ENCODE measurements around the gene BEND2. TPM values are rescaled to one million over a fixed set of nuclear protein-coding genes. Genes with fewer than 3 reads are reported as not detected.
"Not testable (repeated sequence)": the region's sequence is repeated elsewhere in the genome, so short reads cannot be mapped to it uniquely, and the experiment has no call there.

Gene BEND2
- 0.12 TPM for total RNA-seq
- long read RNA-seq = 0 reads

DNA sequence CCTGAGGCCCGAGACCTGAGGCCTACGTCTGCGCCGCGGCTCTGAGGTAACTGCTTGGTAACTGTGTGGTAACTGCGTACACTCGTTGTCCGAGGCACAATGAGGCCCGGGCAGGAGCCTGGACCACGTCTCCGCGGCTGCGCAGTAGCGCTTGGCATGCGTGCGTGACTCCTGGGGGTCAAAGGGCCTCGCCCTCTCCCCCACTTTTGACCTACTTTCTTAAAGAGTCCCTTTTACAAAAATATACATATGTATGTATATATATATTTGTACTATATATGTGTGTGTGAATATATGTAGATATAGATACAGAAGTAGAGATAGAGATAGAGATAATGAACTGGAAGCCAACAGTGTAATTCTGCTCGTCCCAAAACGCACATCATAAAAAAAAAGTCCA lies at the start of gene BEND2:
TSS of gene BEND2 (minus strand) at position 101 of the 400 bp plus-strand sequence. CDS start 136 bp downstream, outside the sequence.
- intact Hi-C loops (cut with micrococcal nuclease) = no loop called here
- ATAC-seq (no peak), DNase-seq (no peak)

DNA sequence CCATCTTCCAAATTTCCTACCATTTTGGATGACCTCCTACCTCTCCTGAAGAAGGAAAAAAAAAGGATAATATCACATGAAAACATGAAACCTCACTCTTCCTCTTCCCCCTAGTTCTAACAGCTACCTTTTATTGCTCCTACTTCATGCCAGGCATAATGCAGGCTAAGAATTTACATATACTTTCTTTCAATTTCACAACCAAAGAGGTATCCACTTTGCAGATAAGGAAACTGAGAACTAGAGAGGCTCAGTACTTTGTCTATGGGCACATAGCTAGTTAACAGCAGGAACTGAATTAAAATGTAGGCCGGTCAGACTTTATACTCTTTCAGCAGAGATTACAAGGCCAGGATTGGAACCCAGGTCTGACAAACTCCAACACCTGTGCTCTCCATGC lies 34.4 kb upstream of the BEND2 start:
- ATAC-seq = no peak
- no peak for DNase-seq
- intact Hi-C loops (cut with micrococcal nuclease) = no loop called here

DNA sequence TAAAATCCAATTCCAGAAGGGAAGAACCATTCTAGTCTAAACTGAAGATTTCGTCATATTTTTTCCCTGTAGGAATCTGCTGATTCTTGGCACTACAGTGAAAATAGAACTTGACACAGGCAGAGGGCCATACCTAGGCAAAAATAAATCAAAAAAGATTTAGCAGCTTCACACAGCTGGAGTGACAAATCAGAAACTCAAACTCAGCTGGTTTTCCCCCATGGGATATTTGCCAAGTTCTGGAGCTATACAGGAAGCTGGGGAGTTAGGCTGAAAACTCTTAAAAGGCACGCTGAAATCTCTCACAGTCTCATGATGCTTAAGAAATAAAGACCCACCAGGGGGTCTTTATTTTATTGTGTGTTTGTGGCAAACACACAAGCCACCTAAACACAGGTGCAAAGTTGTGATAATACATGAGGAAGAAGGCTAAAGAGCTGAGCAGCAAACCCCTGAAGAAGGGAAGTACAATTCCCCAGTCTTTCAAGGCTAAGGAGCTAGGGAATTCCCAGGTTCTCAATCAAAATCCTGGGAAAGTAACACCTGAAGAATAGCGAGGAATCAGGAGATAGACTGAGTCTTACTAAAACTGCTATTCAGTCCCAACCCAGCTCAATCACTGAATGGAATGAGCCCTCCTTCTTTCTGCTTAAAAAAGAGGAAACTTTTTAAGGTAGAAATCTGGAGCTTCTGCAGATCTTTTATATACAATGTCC lies 32.1 kb upstream of the BEND2 start:
- ATAC-seq (no peak), DNase-seq (no peak)

DNA sequence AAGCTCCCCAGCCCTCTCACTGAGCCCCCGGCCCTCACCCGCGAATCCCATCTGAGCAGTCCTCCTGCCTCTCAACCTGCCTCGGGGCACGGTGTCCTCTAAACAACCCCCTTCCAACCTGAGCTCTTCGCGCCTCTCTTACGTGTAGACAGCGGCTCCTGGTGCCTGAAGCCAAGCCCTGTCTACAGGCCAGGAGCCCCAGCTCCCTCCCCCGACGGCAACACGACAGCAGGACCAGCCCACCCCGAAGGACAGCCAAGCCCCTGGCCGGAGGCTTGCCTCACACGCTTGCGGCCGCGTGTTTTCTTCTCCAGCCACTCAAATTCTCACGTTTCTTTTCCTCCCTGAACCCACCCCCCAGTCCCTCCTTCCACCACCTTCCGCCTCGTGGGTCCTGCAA lies 9.0 kb upstream of the BEND2 start:
- intact Hi-C loops (cut with micrococcal nuclease); DNase-seq; ATAC-seq: not testable (repeated sequence)

More for the DNA sequence above, 32.1 kb upstream of the BEND2 start:
- intact Hi-C loops (cut with micrococcal nuclease) = no loop called here

- no peak for ATAC-seq
These were observed 7.4 kb upstream of the BEND2 start for GRCh38 chrX:18228069-18228468.

DNA sequence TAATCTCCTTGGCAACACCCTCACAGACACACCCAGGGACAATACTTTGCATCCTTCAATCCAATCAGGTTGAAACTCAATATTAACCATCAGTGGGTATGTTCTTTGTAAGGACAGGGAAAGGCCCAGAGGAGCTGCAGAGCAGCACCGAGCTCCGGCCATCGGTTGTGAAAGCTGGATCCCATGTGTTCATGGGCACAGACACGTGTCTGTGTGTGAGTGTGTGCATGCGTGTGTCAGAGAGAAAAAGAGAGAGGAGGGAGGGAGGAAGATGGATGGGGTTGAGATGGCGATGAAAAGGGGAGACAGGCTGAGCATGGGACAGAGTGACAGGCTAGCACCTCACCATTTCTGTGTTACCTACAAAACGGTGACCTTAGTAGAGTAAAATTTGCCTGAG lies 6.8 kb upstream of the BEND2 start:
- intact Hi-C loops (cut with micrococcal nuclease) = no loop called here

More at GRCh38 chrX:18228069-18228468, 7.4 kb upstream of the BEND2 start:
- DNase-seq = no peak
- intact Hi-C loops (cut with micrococcal nuclease) = no loop called here

DNA sequence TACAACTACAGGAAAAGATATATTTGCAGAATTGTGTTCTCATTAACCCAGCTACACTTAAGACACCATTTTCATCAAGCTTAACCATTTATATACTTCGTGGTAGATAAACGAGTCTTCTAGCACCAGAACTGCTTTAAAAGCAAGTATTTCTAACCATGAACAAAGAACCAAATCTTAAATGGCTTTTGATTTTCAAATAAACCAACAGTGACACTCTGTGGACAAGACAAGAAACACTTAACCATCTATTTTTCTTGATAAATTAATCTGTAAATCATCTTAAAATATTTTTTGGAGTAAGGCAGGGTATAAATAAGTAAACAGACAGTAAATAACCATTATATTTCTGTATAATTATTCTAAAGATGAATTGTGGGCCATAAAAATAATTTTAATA lies 10.2 kb downstream of the BEND2 start:
- intact Hi-C loops (cut with micrococcal nuclease) = no loop called here

More for the DNA sequence above, 6.8 kb upstream of the BEND2 start:
- DNase-seq = no peak
- no peak for ATAC-seq

GRCh38 chrX:18206657-18207056 lies 14.0 kb downstream of the BEND2 start:
- intact Hi-C loops (cut with micrococcal nuclease) = no loop called here
- ATAC-seq (no peak), DNase-seq (no peak)

More for the DNA sequence above, 10.2 kb downstream of the BEND2 start:
- DNase-seq = no peak
- ATAC-seq = no peak

- intact Hi-C loops (cut with micrococcal nuclease) = no loop called here
- no peak for DNase-seq
- no peak for ATAC-seq
These were observed 17.1 kb downstream of the BEND2 start for GRCh38 chrX:18203631-18204030.

DNA sequence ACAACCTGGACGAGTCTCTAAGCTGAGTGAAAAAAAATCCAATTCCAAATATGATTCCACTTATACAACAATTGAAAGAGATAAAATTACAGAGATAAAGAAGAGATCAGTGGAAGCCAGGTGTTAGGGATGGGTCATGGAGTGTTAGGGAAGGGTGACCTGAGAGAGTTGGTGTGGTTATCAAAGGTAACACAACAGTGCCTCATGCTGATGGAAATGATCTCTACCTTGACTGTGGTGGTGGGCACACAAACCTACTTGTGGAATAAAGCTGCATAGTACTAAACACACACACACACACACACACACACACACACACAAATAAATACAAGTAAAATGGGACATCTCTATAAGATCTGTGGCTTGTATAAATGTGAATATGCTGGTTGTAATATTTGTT lies 26.0 kb downstream of the BEND2 start:
- intact Hi-C loops (cut with micrococcal nuclease) = no loop called here
- ATAC-seq (no peak), DNase-seq (no peak)

DNA sequence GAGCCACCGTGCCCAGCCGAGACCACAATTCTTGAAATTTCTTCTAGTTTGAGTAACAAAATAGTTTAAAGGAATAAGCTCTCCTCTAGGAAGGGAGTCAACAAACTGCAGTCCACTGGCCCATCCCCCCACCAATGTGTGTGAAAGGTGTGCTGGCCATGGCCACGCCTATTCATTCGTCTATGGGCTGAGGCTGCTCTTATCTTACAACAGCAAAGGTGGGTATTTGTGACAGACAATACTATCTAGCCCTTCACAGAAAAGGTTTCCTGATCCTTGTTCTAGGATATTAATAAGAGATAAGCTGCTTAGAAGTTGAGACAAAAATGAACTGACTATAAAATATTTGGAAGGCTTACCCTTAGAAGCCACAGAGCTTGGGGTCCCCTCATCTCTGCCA lies 41.2 kb downstream of the BEND2 start:
- intact Hi-C loops (cut with micrococcal nuclease) = no loop called here

DNA sequence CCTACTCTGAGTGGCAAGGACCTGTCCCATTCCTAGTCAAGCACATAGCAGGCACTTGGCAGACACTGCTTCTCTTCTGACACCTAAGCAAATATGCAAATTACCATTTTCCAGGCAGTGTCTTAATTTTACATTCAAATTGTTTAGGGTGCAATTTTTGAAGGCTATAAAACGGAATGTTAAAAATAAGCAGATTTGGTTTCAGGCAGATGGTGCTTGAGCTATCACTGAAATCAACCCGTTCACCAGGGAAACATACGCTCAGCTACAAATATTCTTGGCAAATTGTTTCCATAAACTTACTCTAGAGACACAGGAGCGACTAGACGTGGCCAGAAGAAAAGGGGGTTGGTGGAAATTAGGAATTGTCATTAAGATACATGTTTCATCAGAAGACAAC lies 45.7 kb downstream of the BEND2 start:
- no peak for ATAC-seq
- intact Hi-C loops (cut with micrococcal nuclease) = no loop called here
- DNase-seq = no peak

More for the DNA sequence above, 41.2 kb downstream of the BEND2 start:
- DNase-seq (no peak), ATAC-seq (no peak)

DNA sequence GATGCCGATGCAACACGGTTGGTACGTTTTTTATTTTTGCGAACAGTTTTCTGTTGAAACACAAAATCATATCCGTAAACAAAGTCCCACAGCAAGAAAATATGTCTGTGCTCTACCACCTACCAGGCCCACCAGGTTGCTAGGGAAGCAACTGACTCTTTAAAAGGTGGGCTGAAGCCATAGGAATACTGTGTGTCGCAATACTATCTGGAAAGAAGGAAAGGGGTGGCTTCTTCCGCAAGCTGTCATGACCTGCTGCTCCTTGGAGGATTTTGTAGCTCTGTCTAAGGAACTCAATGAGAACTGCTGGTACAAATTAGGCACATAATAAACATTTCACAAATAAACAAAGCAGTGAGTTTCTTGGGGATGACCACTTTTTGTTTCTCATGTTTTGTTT lies 46.5 kb downstream of the BEND2 start:
- ATAC-seq (no peak), DNase-seq (no peak)
- intact Hi-C loops (cut with micrococcal nuclease) = no loop called here

GRCh38 chrX:18173494-18174180 lies 47.0 kb downstream of the BEND2 start:
- intact Hi-C loops (cut with micrococcal nuclease) = no loop called here
- DNase-seq (peak; percentile 61), ATAC-seq (peak; percentile 97)

DNA sequence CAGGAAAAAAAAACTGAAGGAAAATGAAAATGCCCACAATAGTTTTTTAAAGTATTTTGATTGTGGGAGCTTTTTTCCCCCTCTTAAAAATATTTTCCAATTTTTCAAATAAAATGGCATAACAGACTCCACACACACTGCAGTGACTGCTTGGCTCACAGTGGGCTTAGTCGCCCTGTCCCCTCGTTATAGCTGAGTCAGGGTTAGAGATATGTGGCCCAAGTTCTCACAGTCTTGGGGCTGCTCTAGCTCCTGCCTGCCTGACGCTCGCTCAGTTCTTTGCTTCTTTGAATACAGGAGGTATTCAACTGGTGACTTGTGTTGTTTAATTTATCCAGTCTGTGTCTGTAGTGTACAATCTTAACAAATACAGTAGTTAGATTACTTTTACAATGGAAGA lies 47.7 kb downstream of the BEND2 start:
- intact Hi-C loops (cut with micrococcal nuclease) = no loop called here
- ATAC-seq = no peak
- no peak for DNase-seq

DNA sequence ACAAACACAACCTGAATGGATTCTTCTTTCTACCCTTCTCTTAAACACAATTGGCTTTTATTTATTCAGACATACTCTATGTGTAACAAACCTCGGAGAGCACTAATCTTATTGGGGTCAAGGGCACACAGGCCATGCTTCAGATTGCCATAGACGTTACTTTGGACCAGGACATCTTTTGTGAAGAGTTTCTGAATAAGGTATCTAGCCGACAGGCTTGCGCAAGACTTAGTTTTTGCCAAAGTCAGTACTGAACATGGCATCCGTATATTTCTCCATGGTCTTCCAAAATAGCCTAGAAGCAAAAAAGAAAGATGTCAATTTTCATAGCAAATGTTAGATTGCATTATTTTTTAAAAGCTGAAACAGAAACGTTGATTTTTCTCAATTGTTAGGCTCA lies 49.8 kb downstream of the BEND2 start:
- ATAC-seq (no peak), DNase-seq (no peak)
- intact Hi-C loops (cut with micrococcal nuclease) = no loop called here

DNA sequence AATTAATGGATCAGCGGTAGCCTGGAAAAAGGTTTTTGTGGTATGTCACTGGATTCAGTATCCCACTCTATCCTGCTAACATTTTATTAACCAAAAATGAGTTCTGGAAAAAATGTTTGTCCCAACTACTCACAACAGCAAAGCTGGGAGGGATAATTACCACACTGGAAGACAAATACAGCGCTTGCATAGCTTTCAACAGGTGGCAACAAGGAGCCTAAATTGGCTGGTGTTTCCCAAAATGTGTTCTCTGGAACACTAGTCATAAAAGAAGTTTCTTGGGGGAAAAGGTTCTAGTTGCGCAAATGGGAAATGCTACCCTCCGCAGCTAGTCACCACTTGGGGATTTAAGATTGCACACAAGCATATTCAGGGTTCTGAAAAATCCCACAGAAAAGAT lies 54.6 kb downstream of the BEND2 start:
- ATAC-seq (no peak), DNase-seq (no peak)
- intact Hi-C loops (cut with micrococcal nuclease) = no loop called here

- DNase-seq (no peak), ATAC-seq (no peak)
- intact Hi-C loops (cut with micrococcal nuclease) = no loop called here
These were observed 60.3 kb downstream of the BEND2 start for GRCh38 chrX:18160369-18160768.

DNA sequence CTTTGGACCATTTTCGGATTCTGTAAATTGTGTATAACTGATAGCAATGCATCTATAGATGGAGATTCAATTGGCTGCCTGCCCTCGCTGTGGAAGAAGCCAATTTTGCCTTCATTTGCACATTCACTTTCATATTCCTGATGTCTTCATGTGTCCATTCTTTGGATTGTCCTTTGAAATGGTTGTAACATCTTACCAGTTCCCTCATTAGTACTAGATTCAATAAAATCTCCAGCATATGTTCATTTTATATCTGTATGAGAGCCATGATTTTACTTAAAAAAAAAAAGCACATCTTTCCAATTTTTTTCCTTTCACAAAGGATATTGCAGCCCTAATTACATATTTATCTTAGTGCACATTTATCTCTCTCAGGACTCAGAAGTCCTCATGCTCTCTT lies 61.7 kb downstream of the BEND2 start:
- no peak for DNase-seq
- ATAC-seq = no peak
- intact Hi-C loops (cut with micrococcal nuclease) = no loop called here

DNA sequence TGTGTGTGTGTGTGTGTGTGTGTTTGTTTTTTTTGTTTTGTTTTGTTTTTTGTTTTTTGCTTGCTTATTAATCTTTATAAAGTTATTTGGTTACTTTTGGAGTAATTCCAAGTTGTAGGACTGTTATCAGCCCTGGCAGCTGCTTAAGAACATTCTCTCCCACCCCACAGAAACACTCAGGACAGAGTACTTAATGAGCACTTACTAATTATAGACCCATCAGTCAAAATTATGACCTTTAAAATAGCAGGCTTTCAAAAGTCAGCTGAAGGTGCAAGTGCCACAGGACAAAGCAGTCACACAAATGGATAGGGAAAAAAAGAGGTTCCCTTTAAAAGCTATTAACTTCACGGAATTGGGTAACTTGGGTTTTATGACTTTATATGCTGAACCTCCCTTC lies 69.0 kb downstream of the BEND2 start:
- peak; percentile 97 for ATAC-seq
- DNase-seq = no peak
- intact Hi-C loops (cut with micrococcal nuclease) = no loop called here

GRCh38 chrX:18151157-18151556 lies 69.5 kb downstream of the BEND2 start:
- peak; percentile 46 for ATAC-seq
- intact Hi-C loops (cut with micrococcal nuclease) = no loop called here
- no peak for DNase-seq
